Loucy (cell line): ENCODE data around the gene STAC3.

Experiments
- H2AFZ ChIP-seq: fragments of 200-600 bp; sonication (generic); 2 replicates; pipeline ENCODE4 v1.6.0; 2016; ENCODE audit warnings: antibody characterized with exemption, mild to moderate bottlenecking, low read length, moderate library complexity
- H3F3A ChIP-seq: fragments of 200-600 bp; 2 replicates; pipeline ENCODE4 v1.6.0; 2016; ENCODE audit warnings: antibody characterized with exemption, low read depth, mild to moderate bottlenecking
- H3K27me3 ChIP-seq: fragments of 200-600 bp; sonication (generic); 2 replicates; pipeline ENCODE4 v1.6.1; 2014; ENCODE audit warnings: low read length, mild to moderate bottlenecking; ENCODE audit not compliant: insufficient read depth, poor library complexity, severe bottlenecking
- H3K36me3 ChIP-seq: fragments of 200-600 bp; sonication (generic); 2 replicates; pipeline ENCODE4 v1.6.1; 2016; ENCODE audit warnings: low read length; ENCODE audit not compliant: insufficient read depth
- H3K4me1 ChIP-seq: fragments of 200-600 bp; sonication (generic); 2 replicates; pipeline ENCODE4 v1.5.1; 2014; ENCODE audit warnings: low read length, mild to moderate bottlenecking; ENCODE audit not compliant: insufficient read depth, poor library complexity, severe bottlenecking
- H3K4me2 ChIP-seq: fragments of 200-600 bp; sonication (generic); 2 replicates; pipeline ENCODE4 v1.6.0; 2014; ENCODE audit warnings: antibody characterized with exemption, low read length, low read depth, mild to moderate bottlenecking; ENCODE audit not compliant: poor library complexity, severe bottlenecking
- H3K4me3 ChIP-seq: fragments of 200-600 bp; sonication (generic); 2 replicates; pipeline ENCODE4 v1.5.1; 2014; ENCODE audit warnings: low read length, mild to moderate bottlenecking, mixed read lengths; ENCODE audit not compliant: poor library complexity, severe bottlenecking
- H3K79me2 ChIP-seq: fragments of 200-600 bp; sonication (generic); 2 replicates; pipeline ENCODE4 v1.6.1; 2014; ENCODE audit warnings: low read length; ENCODE audit not compliant: insufficient read depth
- H3K9ac ChIP-seq: fragments of 200-600 bp; sonication (generic); 2 replicates; pipeline ENCODE4 v1.6.0; 2014; ENCODE audit warnings: mild to moderate bottlenecking, low read depth, low read length, moderate library complexity; ENCODE audit not compliant: poor library complexity, severe bottlenecking
- H3K9me2 ChIP-seq: fragments of 200-600 bp; sonication (generic); replicated peaks from 2 replicates; pipeline ENCODE4 v1.6.1; 2016; ENCODE audit warnings: low read depth, low read length, mixed read lengths
- H3K9me3 ChIP-seq: fragments of 200-600 bp; sonication (generic); 2 replicates; pipeline ENCODE4 v1.6.1; 2014; ENCODE audit warnings: mild to moderate bottlenecking, antibody characterized with exemption, low read length, low read depth; ENCODE audit not compliant: insufficient read depth
- H4K20me1 ChIP-seq: fragments of 200-600 bp; sonication (generic); 2 replicates; pipeline ENCODE4 v1.6.0; 2014; ENCODE audit warnings: antibody characterized with exemption, low read length, mild to moderate bottlenecking; ENCODE audit not compliant: insufficient read depth, poor library complexity, severe bottlenecking
- EZH2phosphoT487 ChIP-seq: fragments of 200-600 bp; IDR thresholded peaks from 2 replicates; pipeline ENCODE4 v1.6.1; 2018; ENCODE audit warnings: antibody characterized with exemption, mild to moderate bottlenecking, moderate library complexity, borderline replicate concordance
- TF ChIP-seq, protein P1 (sequence below): fragments of 200-600 bp; sonication (generic); conservative IDR thresholded peaks from 2 replicates; pipeline ENCODE4 v1.5.1; 2014; ENCODE audit warnings: mild to moderate bottlenecking, antibody characterized with exemption, low read length

STAC3 gene

DNA sequence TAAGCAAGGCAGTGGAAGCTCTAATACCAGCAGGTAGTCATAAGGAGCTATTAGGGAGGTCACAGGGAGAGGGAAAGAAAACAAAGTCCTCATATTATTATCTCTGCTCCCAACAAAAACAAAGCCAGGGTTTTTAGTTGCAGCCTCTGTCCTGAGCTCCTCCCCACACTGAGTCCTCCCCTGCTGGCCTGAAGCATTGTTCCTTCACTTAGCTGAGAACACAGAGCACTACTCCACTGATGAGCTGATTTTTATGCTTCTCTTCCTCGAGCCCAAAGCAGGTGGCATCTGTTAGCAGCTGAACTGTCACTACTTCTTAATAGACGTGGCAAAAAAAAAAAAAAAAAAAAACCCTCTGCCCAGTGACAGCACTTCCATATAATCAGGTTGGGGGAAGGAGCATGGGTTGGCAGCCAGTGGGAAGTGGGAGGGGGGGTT, 10.5 kb upstream of the STAC3 start:
- H3K36me3 ChIP-seq: peaks cover 27% of the 10 kb centered on the region; the same call in 1 of the 2 replicates
- no peaks in the 10 kb centered on the region for H3K9me3 ChIP-seq
- no peaks in the 10 kb centered on the region for H4K20me1 ChIP-seq
- H3K79me2 ChIP-seq: no peaks in the 10 kb centered on the region
- no peak overlapping the region for H3K4me2 ChIP-seq
- no peak overlapping the region for H3K9ac ChIP-seq
- H3K9me2 ChIP-seq: no peaks in the 10 kb centered on the region
- no peaks in the 10 kb centered on the region for H3F3A ChIP-seq
- no peaks in the 10 kb centered on the region for H3K27me3 ChIP-seq
- no peak overlapping the region for H2AFZ ChIP-seq
- no peak for TF ChIP-seq EZH2phosphoT487
- TF ChIP-seq, protein P1, sequence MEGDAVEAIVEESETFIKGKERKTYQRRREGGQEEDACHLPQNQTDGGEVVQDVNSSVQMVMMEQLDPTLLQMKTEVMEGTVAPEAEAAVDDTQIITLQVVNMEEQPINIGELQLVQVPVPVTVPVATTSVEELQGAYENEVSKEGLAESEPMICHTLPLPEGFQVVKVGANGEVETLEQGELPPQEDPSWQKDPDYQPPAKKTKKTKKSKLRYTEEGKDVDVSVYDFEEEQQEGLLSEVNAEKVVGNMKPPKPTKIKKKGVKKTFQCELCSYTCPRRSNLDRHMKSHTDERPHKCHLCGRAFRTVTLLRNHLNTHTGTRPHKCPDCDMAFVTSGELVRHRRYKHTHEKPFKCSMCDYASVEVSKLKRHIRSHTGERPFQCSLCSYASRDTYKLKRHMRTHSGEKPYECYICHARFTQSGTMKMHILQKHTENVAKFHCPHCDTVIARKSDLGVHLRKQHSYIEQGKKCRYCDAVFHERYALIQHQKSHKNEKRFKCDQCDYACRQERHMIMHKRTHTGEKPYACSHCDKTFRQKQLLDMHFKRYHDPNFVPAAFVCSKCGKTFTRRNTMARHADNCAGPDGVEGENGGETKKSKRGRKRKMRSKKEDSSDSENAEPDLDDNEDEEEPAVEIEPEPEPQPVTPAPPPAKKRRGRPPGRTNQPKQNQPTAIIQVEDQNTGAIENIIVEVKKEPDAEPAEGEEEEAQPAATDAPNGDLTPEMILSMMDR: no peak
- no peaks in the 10 kb centered on the region for H3K4me1 ChIP-seq
- no peak overlapping the region for H3K4me3 ChIP-seq

DNA sequence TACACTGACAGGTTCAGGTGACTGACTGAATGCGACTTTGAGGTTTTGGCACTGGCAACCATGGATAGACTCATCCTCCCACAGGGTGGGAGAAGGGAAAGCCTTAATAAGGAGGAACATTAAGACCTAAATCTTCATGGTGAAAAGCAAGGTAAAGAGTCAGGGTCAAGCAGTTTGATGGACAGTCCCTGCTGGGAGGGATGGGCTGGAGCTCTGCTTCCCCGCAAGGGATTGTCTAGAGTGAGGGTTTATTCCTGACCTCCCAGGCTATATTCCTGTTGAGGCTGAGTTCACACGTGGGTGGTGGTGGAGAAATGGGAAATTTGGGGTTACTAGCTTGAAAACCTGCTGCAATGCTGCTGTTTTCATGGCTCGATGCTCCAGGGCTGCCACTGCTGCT, 9.4 kb upstream of the STAC3 start:
- no peak overlapping the region for H3K4me2 ChIP-seq
- no peaks in the 10 kb centered on the region for H3K9me3 ChIP-seq
- peaks cover 33% of the 10 kb centered on the region; the same call in 1 of the 2 replicates for H3K36me3 ChIP-seq
- no peak overlapping the region for H3K4me3 ChIP-seq
- no peaks in the 10 kb centered on the region for H3K9me2 ChIP-seq
- H3K4me1 ChIP-seq: no peaks in the 10 kb centered on the region
- TF ChIP-seq EZH2phosphoT487: no peak
- TF ChIP-seq, protein P1: no peak
- no peaks in the 10 kb centered on the region for H3K79me2 ChIP-seq
- no peaks in the 10 kb centered on the region for H3K27me3 ChIP-seq
- no peaks in the 10 kb centered on the region for H3F3A ChIP-seq
- H4K20me1 ChIP-seq: no peaks in the 10 kb centered on the region
- H2AFZ ChIP-seq: no peak overlapping the region
- no peak overlapping the region for H3K9ac ChIP-seq

DNA sequence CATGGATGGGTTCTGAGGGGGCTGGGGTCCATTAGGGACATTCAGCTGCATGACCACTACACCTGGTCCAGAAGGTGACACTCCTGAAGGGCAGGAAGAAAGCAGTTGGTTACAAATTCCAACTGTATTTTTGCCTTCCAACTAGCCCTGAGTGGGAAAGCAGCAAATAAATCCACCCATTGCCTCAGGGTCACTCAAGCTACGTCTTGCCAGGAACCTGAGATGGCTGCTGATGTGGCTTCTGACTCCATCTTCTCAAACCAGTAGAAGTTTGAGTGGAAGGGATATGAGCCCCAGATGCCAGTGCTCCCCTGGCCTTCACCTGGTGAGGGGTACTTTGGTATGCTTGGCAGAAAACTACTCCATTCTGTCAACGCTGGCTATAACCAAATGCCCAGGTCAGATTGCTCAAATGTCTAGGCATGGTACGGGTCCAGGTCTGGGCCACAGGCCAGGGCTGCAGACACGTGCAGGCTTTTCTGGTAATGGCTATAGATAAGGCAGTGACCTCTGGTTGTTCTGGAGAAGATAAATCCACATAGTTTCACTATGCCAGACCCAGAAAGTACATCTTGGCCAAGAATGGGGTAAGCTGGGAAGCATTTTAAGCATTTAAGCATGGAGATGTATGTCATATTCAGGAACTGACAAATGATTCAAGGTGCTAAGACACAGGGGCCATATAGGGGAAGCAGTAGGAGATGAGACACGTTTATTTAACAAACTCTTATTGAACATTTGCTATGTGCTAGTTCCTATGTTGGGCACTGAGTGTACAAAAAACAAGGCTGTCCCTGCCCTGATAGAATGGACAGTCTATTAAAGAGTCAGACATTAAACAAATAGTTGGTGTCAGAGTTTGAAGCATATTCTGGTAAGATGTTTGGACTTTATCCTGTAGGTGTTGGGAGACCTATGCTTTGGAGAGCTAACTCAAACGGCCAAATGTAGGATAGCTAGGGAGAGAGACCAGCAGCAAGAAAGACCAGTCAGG, 8.3 kb upstream of the STAC3 start:
- Histone ChIP-seq H3F3A (no peaks in the 10 kb centered on the region), H4K20me1 (no peaks in the 10 kb centered on the region), H3K36me3 (peaks cover 33% of the 10 kb centered on the region; the same call in 1 of the 2 replicates), H3K9me3 (no peaks in the 10 kb centered on the region), H3K4me2 (no peak overlapping the region), H3K9ac (no peak overlapping the region), H3K79me2 (no peaks in the 10 kb centered on the region), H3K27me3 (no peaks in the 10 kb centered on the region), H2AFZ (no peak overlapping the region), H3K9me2 (no peaks in the 10 kb centered on the region), H3K4me1 (no peaks in the 10 kb centered on the region), H3K4me3 (no peak overlapping the region)
- TF ChIP-seq EZH2phosphoT487: no peak
- TF ChIP-seq, protein P1: no peak
